Measurements from ENCODE around the gene CNNM3.

The CNNM3 gene

DNA sequence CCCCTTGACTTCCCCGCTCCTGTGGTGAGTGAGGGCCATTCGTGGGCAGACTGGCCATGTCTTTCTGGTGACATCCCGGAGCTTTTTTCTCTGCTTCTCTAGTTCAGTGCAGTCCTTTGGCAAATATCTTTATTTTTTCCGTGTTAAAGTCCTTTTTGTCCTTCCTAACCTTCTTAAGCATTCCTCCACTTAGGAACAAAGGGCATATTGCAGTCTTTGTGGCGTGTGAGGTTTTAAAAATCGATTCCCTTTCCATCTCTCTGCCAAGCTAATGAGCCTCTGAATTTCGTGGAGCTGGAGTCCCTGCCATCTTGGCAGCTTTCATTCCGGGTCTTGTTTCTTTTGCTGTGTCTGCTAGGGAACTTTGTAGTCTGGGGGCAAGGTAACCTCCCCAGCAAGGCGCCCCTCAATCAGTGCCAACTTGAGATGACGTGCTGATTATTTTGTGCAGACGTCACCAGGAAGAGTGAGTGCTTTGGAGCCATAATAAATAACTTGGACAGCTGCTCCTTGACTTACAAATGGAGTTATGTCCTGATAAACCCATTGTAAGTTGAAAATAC, 5.1 kb downstream of the CNNM3 start:
- 92% methylated on average over 11 of the region's 11 CpGs for WGBS

DNA sequence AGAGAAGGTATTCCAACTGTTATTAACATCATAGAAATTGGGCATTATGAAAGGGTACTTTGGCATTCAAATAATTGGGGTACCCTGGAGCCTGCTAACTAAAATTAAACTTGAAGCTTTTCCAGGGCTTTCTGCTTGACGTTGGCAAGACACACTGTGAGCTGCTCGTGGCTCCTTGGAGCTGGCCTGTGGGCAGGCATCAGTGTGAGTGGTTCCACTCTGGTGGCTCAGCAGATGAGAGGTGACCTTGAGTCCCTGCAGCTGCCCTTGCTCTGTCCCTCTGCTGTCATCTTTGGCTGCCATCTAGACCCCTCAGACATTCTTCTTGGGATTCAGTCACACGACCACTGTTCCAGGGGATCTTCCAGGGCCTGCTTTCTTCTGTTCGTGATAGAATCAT, 6.7 kb downstream of the CNNM3 start:
- Histone ChIP-seq H4K8ac (ENCODE audit: low read length) (no peak overlapping the region), H2BK12ac (ENCODE audit: low read length in 2 of 2) (no peak overlapping the region), H3K79me1 (replicated peaks; ENCODE audit: low read length, poor library complexity, severe bottlenecking) (peaks cover 58% of the 10 kb centered on the region), H2BK120ac (ENCODE audit: low read depth, low read length) (no peak overlapping the region), H2AFZ (ENCODE audit: low read depth, low read length) (no peak overlapping the region), H4K91ac (ENCODE audit: low read length) (no peak overlapping the region), H3K9me3 (ENCODE audit: control insufficient read depth, low read length) (no peaks in the 10 kb centered on the region), H3K18ac (ENCODE audit: low read depth in 1 of 2, low read length in 2 of 2) (no peak overlapping the region), H3K14ac (ENCODE audit: low read length in 2 of 2) (no peak overlapping the region), H3K36me3 (ENCODE audit: control insufficient read depth in 1 of 2, insufficient read depth in 2 of 2, low read depth in 1 of 2, low read length in 2 of 2) (peaks cover 5 to 43% of the 10 kb centered on the region in 2 experiments), H3K4me1 (ENCODE audit: control insufficient read depth, insufficient read depth, low read depth, low read length) (peaks cover 11% of the 10 kb centered on the region), H3K23ac (ENCODE audit: low read length in 2 of 2) (no peak overlapping the region), H3K4me3 (ENCODE audit: insufficient read depth in 1 of 2, low read depth in 1 of 2, low read length in 2 of 2) (no peak overlapping the region), H2BK5ac (ENCODE audit: low read depth, low read length, poor library complexity, severe bottlenecking) (no peak overlapping the region), H3K4ac (ENCODE audit: low read depth in 1 of 2, low read length in 2 of 2) (no peak overlapping the region), H3K9ac (ENCODE audit: low read length) (peak overlapping the region; percentile 32), H2AK5ac (ENCODE audit: low read length, severe bottlenecking) (no peak overlapping the region), H2BK15ac (ENCODE audit: low read depth, poor library complexity, severe bottlenecking) (no peak overlapping the region), H3K4me2 (ENCODE audit: low read length, poor library complexity, severe bottlenecking) (no peak overlapping the region), H3K27ac (ENCODE audit: low read length, poor library complexity, severe bottlenecking) (no peak overlapping the region), H3K27me3 (ENCODE audit: control insufficient read depth in 1 of 2, insufficient read depth in 1 of 2, low read length in 2 of 2) (no peaks in the 10 kb centered on the region)
- WGBS: 96% methylated on average over 4 of the region's 4 CpGs
- DNase-seq: no peak

More for the DNA sequence above, 5.1 kb downstream of the CNNM3 start:
- no peaks in the 10 kb centered on the region for H3K9me3 ChIP-seq (ENCODE audit: control insufficient read depth, low read length)
- peaks cover 0 to 32% of the 10 kb centered on the region in 2 experiments for H3K36me3 ChIP-seq (ENCODE audit: control insufficient read depth in 1 of 2, insufficient read depth in 2 of 2, low read depth in 1 of 2, low read length in 2 of 2)
- peaks cover 62% of the 10 kb centered on the region for H3K79me1 ChIP-seq (replicated peaks; ENCODE audit: low read length, poor library complexity, severe bottlenecking)
- no peak overlapping the region for H4K8ac ChIP-seq (ENCODE audit: low read length)
- no peak overlapping the region for H2BK120ac ChIP-seq (ENCODE audit: low read depth, low read length)
- no peak overlapping the region for H2BK5ac ChIP-seq (ENCODE audit: low read depth, low read length, poor library complexity, severe bottlenecking)
- H3K4me1 ChIP-seq (ENCODE audit: control insufficient read depth, insufficient read depth, low read depth, low read length): peaks cover 19% of the 10 kb centered on the region
- H3K4me3 ChIP-seq (ENCODE audit: insufficient read depth in 1 of 2, low read depth in 1 of 2, low read length in 2 of 2): no peak overlapping the region
- H3K18ac ChIP-seq (ENCODE audit: low read depth in 1 of 2, low read length in 2 of 2): no peak overlapping the region
- H2BK15ac ChIP-seq (ENCODE audit: low read depth, poor library complexity, severe bottlenecking): no peak overlapping the region
- H3K23ac ChIP-seq (ENCODE audit: low read length in 2 of 2): no peak overlapping the region
- H3K14ac ChIP-seq (ENCODE audit: low read length in 2 of 2): no peak overlapping the region
- no peak overlapping the region for H3K9ac ChIP-seq (ENCODE audit: low read length)
- H3K27ac ChIP-seq (ENCODE audit: low read length, poor library complexity, severe bottlenecking): no peak overlapping the region
- no peak overlapping the region for H3K4ac ChIP-seq (ENCODE audit: low read depth in 1 of 2, low read length in 2 of 2)
- no peak overlapping the region for H2BK12ac ChIP-seq (ENCODE audit: low read length in 2 of 2)
- no peak overlapping the region for H2AFZ ChIP-seq (ENCODE audit: low read depth, low read length)
- no peak for DNase-seq
- no peaks in the 10 kb centered on the region for H3K27me3 ChIP-seq (ENCODE audit: control insufficient read depth in 1 of 2, insufficient read depth in 1 of 2, low read length in 2 of 2)
- H3K4me2 ChIP-seq (ENCODE audit: low read length, poor library complexity, severe bottlenecking): no peak overlapping the region
- no peak overlapping the region for H4K91ac ChIP-seq (ENCODE audit: low read length)
- no peak overlapping the region for H2AK5ac ChIP-seq (ENCODE audit: low read length, severe bottlenecking)

DNA sequence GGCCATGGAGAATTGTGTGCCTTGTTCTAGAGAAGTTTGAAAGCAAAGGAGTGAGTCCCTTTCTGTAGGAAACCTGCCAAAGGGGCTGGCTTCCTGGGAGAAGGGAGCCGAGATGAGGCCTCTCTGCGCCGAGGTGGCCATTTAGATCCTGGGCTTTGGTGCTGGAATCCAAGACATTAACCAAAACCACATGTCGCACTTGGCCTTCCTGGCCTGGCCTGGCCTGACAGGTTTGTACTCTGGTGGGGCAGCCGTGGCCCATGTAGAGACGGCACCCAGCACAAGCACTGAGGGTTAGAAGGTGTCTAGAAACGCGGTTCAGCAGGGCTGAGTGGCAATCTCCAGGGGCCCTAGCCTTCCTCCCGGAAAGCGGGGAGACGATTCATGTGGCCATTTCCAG, 7.1 kb downstream of the CNNM3 start:
- Histone ChIP-seq H3K27ac (ENCODE audit: low read length, poor library complexity, severe bottlenecking) (no peak overlapping the region), H3K9ac (ENCODE audit: low read length) (peak overlapping the region; percentile 32), H3K18ac (ENCODE audit: low read depth in 1 of 2, low read length in 2 of 2) (no peak overlapping the region), H2BK15ac (ENCODE audit: low read depth, poor library complexity, severe bottlenecking) (no peak overlapping the region), H3K79me1 (replicated peaks; ENCODE audit: low read length, poor library complexity, severe bottlenecking) (peaks cover 57% of the 10 kb centered on the region), H4K91ac (ENCODE audit: low read length) (no peak overlapping the region), H2BK120ac (ENCODE audit: low read depth, low read length) (no peak overlapping the region), H3K4me1 (ENCODE audit: control insufficient read depth, insufficient read depth, low read depth, low read length) (peaks cover 11% of the 10 kb centered on the region), H4K8ac (ENCODE audit: low read length) (no peak overlapping the region), H3K4ac (ENCODE audit: low read depth in 1 of 2, low read length in 2 of 2) (no peak overlapping the region), H2AK5ac (ENCODE audit: low read length, severe bottlenecking) (no peak overlapping the region), H3K23ac (ENCODE audit: low read length in 2 of 2) (no peak overlapping the region), H3K4me3 (ENCODE audit: insufficient read depth in 1 of 2, low read depth in 1 of 2, low read length in 2 of 2) (no peak overlapping the region), H3K14ac (ENCODE audit: low read length in 2 of 2) (no peak overlapping the region), H2BK12ac (ENCODE audit: low read length in 2 of 2) (no peak overlapping the region), H2AFZ (ENCODE audit: low read depth, low read length) (no peak overlapping the region), H3K36me3 (ENCODE audit: control insufficient read depth in 1 of 2, insufficient read depth in 2 of 2, low read depth in 1 of 2, low read length in 2 of 2) (peaks cover 9 to 47% of the 10 kb centered on the region in 2 experiments), H3K4me2 (ENCODE audit: low read length, poor library complexity, severe bottlenecking) (no peak overlapping the region), H2BK5ac (ENCODE audit: low read depth, low read length, poor library complexity, severe bottlenecking) (no peak overlapping the region), H3K27me3 (ENCODE audit: control insufficient read depth in 1 of 2, insufficient read depth in 1 of 2, low read length in 2 of 2) (no peaks in the 10 kb centered on the region), H3K9me3 (ENCODE audit: control insufficient read depth, low read length) (no peaks in the 10 kb centered on the region)
- WGBS: 96% methylated on average over 11 of the region's 11 CpGs
- DNase-seq: no peak

DNA sequence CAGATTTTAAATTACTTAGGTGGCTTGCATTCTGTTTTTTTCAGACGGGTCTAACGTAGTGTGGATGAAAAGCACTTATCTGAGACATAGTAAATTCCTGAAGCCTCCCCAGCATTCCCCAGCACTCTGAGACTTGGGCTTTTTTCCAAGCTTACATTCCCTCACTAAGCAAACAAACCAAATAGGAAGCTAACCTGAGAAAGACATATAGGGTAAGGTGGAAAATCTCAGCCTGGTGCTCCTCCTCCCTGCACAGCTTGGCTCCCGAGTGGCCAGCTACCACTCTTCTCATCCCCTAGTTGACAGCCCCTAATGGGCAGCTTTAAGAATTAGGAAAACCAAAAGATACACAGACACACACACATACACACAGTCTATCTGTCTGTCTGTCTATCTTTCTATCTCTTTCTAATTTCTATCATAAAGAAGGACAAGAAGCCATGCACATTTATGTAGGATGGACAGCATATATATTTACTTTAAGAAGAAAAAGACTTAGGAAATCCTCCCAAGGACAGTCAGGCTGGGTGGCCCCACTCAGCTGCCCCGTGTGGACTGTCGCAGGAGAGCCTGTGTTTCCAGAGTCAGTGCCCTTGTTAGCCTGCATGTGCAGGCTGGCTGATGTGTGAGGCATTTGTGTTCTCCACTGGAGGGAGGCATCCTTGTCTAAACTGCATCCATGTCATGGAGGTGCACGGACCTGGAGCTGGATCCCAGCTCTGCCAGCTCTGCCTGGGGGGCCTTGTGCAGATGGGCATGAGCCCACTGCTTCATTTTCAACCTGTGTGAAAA, 8.2 kb downstream of the CNNM3 start:
- H3K23ac ChIP-seq (ENCODE audit: low read length in 2 of 2): no peak overlapping the region
- H4K8ac ChIP-seq (ENCODE audit: low read length): no peak overlapping the region
- H2BK5ac ChIP-seq (ENCODE audit: low read depth, low read length, poor library complexity, severe bottlenecking): no peak overlapping the region
- H2AFZ ChIP-seq (ENCODE audit: low read depth, low read length): no peak overlapping the region
- H2BK12ac ChIP-seq (ENCODE audit: low read length in 2 of 2): no peak overlapping the region
- H3K18ac ChIP-seq (ENCODE audit: low read depth in 1 of 2, low read length in 2 of 2): no peak overlapping the region
- no peaks in the 10 kb centered on the region for H3K9me3 ChIP-seq (ENCODE audit: control insufficient read depth, low read length)
- H3K4me1 ChIP-seq (ENCODE audit: control insufficient read depth, insufficient read depth, low read depth, low read length): peaks cover 6% of the 10 kb centered on the region
- no peak overlapping the region for H3K4me2 ChIP-seq (ENCODE audit: low read length, poor library complexity, severe bottlenecking)
- H3K79me1 ChIP-seq (replicated peaks; ENCODE audit: low read length, poor library complexity, severe bottlenecking): peaks cover 49% of the 10 kb centered on the region
- no peak overlapping the region for H3K9ac ChIP-seq (ENCODE audit: low read length)
- H3K27ac ChIP-seq (ENCODE audit: low read length, poor library complexity, severe bottlenecking): no peak overlapping the region
- no peaks in the 10 kb centered on the region for H3K27me3 ChIP-seq (ENCODE audit: control insufficient read depth in 1 of 2, insufficient read depth in 1 of 2, low read length in 2 of 2)
- DNase-seq: no peak
- no peak overlapping the region for H2BK120ac ChIP-seq (ENCODE audit: low read depth, low read length)
- no peak overlapping the region for H3K4me3 ChIP-seq (ENCODE audit: insufficient read depth in 1 of 2, low read depth in 1 of 2, low read length in 2 of 2)
- no peak overlapping the region for H3K4ac ChIP-seq (ENCODE audit: low read depth in 1 of 2, low read length in 2 of 2)
- no peak overlapping the region for H2BK15ac ChIP-seq (ENCODE audit: low read depth, poor library complexity, severe bottlenecking)
- no peak overlapping the region for H4K91ac ChIP-seq (ENCODE audit: low read length)
- peaks cover 18 to 56% of the 10 kb centered on the region in 2 experiments for H3K36me3 ChIP-seq (ENCODE audit: control insufficient read depth in 1 of 2, insufficient read depth in 2 of 2, low read depth in 1 of 2, low read length in 2 of 2)
- H2AK5ac ChIP-seq (ENCODE audit: low read length, severe bottlenecking): no peak overlapping the region
- H3K14ac ChIP-seq (ENCODE audit: low read length in 2 of 2): no peak overlapping the region
- whole genome bisulfite sequencing: 71% methylated on average over 6 of the region's 6 CpGs
